ENCODE results near the gene WFIKKN1.

WFIKKN1 gene

GRCh38 chr16:638034-638543 is 7.3 kb downstream of the WFIKKN1 start:
- DNase-seq, result no peak

DNA sequence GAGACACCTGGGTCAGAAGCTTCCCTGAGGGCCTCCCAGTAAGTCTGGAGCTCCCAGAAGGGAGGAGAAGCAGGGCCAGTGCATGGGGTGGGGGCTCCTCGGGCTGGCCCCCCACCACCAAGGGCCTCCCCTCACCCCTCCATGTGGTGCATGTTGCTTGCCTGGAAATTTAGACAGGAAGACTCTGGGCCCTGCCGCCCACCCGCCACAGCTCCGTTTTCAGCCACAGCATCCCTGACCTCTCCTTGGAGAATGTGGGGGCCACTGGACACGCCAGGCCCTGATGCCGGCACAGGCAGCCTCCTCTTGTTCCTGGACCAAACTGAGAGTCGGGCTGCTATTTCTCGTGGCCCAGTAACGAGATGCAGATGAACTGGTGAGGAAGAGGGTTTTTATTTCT is 8.1 kb downstream of the WFIKKN1 start:
- no peak for DNase-seq

DNA sequence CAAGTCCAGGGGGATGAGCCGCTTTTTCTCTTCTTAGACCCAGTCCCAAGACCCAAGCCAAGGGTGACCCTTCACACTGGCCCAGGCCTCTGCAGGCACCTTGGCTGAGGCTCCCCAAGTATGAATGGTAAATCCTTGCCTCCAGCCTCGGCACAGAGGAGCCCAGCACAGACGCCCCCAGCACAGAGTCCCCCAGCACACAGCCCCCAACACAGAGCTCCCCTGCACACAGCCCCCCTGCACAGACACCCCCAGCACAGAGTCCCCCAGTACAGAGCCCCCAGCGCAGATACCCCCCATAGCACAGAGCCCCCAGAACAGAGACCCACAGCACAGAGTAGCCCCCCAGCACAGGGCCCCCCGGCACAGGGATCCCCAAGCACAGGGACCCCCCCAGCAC is 9.8 kb downstream of the WFIKKN1 start:
- DNase-seq, result no peak

- DNase-seq, result peak; percentile 96
Measured at GRCh38 chr16:641326-642188, 10.8 kb downstream of the WFIKKN1 start, which contains the start of gene MCRIP2. TSS of gene MCRIP2 (plus strand) at chr16:641828. CDS start at chr16:641992, 164 bp downstream.

GRCh38 chr16:642189-643049 is 11.6 kb downstream of the WFIKKN1 start:
- DNase-seq, result peak; percentile 84

DNA sequence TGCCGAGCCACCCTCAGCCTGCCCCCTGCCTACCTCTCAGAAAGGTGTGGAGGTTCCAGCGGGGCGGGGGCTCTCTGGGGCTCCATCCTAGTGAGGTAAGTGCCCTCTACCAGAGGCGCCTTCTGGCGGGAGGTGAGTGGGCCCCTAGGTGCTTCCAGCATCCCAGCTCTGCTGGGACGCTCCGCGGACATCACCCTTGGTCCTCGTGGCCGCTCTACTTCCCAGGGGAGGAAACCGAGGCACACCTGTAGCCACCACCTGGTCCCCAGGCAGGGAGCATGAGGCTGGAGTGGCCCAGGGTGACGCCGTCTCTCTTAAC is 12.2 kb downstream of the WFIKKN1 start:
- DNase-seq, result no peak

- DNase-seq, result no peak
Measured at GRCh38 chr16:644556-644955, 13.8 kb downstream of the WFIKKN1 start.

GRCh38 chr16:645852-646678 is 15.3 kb downstream of the WFIKKN1 start:
- DNase-seq, result no peak

- DNase-seq, result no peak
Measured at GRCh38 chr16:646679-647172, 15.9 kb downstream of the WFIKKN1 start.

- DNase-seq, result no peak
Measured at GRCh38 chr16:647173-647902, 16.6 kb downstream of the WFIKKN1 start.

- DNase-seq, result peak; percentile 81
Measured at GRCh38 chr16:648071-648780, 17.4 kb downstream of the WFIKKN1 start.

GRCh38 chr16:648781-649589 is 18.2 kb downstream of the WFIKKN1 start, which contains the start of gene WDR90:
TSS of gene WDR90 (plus strand) at chr16:649365. CDS start at chr16:649417, 52 bp downstream.
- DNase-seq, result peak; percentile 97

- peak; percentile 61 for DNase-seq
Measured at GRCh38 chr16:649631-650030, 18.8 kb downstream of the WFIKKN1 start.

- DNase-seq, result no peak
Measured at GRCh38 chr16:651844-652243, 21.1 kb downstream of the WFIKKN1 start.

DNA sequence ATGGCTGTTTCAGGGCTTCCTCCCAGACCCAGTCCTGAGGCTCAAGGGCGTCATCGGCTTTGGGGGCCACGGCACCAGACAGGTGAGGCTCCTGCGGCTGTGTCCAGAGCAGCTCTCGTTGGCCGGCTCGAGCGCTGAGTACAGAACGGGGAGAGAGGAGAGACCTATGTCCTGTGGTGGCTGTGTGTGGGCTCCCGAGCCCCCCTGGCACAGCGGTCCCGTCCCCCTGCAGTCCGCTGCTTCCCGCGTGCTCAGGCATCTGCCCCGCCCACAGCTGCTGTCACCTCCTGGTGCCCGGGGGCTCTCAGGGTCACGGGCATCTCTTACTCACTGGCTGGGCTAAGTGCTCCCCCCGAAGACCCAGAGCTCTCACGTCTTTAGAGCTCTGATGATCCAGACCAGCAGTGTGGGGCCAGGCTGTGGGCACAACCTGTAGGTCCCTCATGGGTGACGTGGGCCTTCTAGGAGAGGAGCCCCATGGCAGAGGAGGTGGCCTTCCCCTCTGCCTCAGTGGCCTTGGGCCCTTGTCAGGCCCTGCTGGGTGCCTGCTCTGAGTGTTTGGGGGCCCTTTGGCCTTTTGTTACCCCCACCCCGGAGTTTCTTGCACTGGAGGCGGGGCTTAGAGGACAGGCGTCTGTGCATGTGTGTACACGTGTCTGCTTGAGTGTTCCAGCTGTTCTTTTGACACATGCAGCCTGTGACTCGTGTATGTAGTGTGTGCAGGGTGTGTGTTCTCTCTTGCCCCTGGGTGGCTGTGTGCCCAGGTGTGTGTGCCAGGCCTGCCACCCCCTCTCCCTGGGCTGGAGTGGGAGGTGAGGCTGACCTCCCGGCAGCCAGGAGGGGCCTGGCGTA is 21.9 kb downstream of the WFIKKN1 start:
- DNase-seq, result no peak

GRCh38 chr16:654034-654433 is 23.2 kb downstream of the WFIKKN1 start:
- no peak for DNase-seq

DNA sequence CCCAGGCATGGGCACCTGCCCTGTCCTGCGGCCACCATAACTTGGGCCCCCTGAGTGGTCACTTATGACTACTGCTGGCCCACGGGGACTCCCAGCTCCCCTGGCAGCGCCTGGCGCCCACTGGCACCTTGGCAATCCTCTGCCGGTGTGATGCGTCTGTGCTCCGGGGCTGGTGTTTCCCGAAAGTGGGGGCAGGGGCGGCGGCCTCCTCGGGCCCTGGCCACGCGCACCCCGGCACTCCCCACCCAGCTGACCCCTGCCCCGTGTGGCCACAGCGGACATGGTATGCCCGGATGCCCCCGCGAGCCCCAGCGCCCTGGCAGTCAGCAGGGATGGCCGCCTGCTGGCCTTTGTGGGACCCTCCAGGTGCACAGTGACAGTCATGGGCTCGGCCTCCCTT is 26.7 kb downstream of the WFIKKN1 start:
- no peak for DNase-seq

GRCh38 chr16:658679-659571 is 28.1 kb downstream of the WFIKKN1 start:
- no peak for DNase-seq

All from NCI-H69 (cell line).